Uterus (tissue), 4 donors: ENCODE data around the gene LRP3. TPM values are rescaled to one million over a fixed set of nuclear protein-coding genes. Genes with fewer than 3 reads are reported as not detected.

ENCODE experiments used
- DNase-seq, 2 donors: peaks; one replicate each; pipeline ENCODE4 v3.0.0-alpha.2; 2019 to 2020
- H3K27ac ChIP-seq, 2 donors: fragments of 200-600 bp; sonication (generic); 1 replicate in 1 of 2; 2 replicates in 1 of 2; pipeline ENCODE4 v1.5.1; 2016 to 2018
- H3K27me3 ChIP-seq, 2 donors: fragments of 200-600 bp; sonication (generic); one replicate each; pipeline ENCODE4 v1.5.1; 2018 to 2019; ENCODE audit warnings: control low read depth in 1 of 2
- H3K36me3 ChIP-seq, 2 donors: fragments of 200-600 bp; sonication (generic); one replicate each; pipeline ENCODE4 v1.5.1; 2019; ENCODE audit warnings: control low read depth in 1 of 2
- H3K4me1 ChIP-seq, 2 donors: fragments of 200-600 bp; sonication (generic); one replicate each; pipeline ENCODE4 v1.5.1; 2018 to 2019; ENCODE audit warnings: control low read depth in 1 of 2
- H3K4me3 ChIP-seq, 2 donors: fragments of 200-600 bp; sonication (generic); 1 replicate in 1 of 2; 2 replicates in 1 of 2; pipeline ENCODE4 v1.5.1; 2018 to 2019; ENCODE audit warnings: mild to moderate bottlenecking in 1 of 2
- H3K9me3 ChIP-seq, 2 donors: fragments of 200-600 bp; sonication (generic); one replicate each; pipeline ENCODE4 v1.5.1; 2019; ENCODE audit warnings: control low read depth in 1 of 2
- POLR2A ChIP-seq, 2 donors: fragments of 450-650 bp; IDR thresholded peaks; one replicate each; pipeline ENCODE4 v1.6.1; 2016; ENCODE audit warnings: antibody characterized with exemption in 2 of 2, mild to moderate bottlenecking in 1 of 2, moderate library complexity in 1 of 2
- intact Hi-C: fragments of 100-400 bp; cut with DNase I; formaldehyde crosslinking; loops from one replicate; pipeline ENCODE4 v1.15.1; 2023; ENCODE audit warnings: low total_unique reads
- total RNA-seq, 4 donors: library from RNA; depleted of rRNA in 3 of 4; stranded (reverse); fragments of >200 nt in 3 of 4; gene quantifications; one replicate each; pipeline versions ENCODE4 v1.1.0 to v1.2.4, GENCODE V29; 2014 to 2023
- TF ChIP-seq, protein P1 (sequence below), 4 experiments: fragments of 200-600 bp in 2 of 4; fragments of 450-650 bp in 2 of 4; sonication (generic) in 2 of 4; IDR thresholded peaks; one replicate each; pipeline ENCODE4 v1.5.1; 2016 to 2019; ENCODE audit warnings: antibody characterized with exemption in 4 of 4, mild to moderate bottlenecking in 2 of 4, moderate library complexity in 1 of 4
- donor health status: DM: yes; HTN: yes; CAD: no.

LRP3 gene
- total RNA-seq, 4 donors from 2014 or later: 5.9 to 26.9 (median 23.3) TPM

DNA sequence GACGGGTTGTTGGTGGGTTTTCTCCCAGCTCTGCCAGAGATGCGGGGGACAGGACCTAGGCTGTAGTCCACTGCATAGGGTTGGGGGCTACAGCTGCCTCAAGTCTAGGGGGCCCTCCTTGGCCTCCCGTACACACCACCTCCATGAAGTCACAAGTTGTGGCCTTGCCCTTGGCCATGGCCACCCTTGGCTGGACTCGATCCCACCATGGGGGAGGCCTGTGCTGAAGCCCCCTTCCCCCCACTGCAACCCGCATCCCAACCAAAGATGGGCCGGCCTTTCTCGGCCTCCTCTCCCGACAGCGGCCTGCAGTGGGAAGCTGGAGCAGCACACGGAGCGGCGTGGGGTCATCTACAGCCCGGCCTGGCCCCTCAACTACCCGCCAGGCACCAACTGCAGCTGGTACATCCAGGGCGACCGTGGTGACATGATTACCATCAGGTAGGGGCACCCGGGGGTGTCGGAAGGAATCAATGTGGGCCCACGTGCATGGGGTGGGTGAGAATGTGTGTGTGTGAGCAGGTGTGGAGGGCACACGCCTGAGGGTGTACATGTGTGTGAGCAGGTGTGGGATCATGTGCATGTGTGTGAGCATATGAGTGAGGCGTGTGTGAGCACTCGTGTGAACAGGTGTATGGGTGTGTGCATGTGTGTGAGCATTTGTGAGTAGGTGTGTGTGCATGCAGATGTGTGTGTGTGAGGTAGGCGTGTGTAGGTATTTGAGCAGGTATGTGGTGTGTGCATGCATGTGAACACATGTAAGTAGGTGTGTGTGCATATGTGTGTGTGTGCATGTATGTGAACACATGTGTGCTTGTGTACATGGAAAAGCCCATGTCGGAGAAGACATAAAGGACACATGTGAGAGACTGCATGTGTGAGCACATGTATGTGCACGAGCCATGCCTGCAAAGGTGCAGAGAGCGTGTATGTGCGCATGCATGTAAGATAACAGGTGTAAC lies 8.7 kb downstream of the LRP3 start:
- no peaks in the 10 kb centered on the region for H3K27me3 ChIP-seq
- H3K27ac ChIP-seq: no peak overlapping the region
- H3K4me3 ChIP-seq: no peak overlapping the region
- TF ChIP-seq, protein P1, sequence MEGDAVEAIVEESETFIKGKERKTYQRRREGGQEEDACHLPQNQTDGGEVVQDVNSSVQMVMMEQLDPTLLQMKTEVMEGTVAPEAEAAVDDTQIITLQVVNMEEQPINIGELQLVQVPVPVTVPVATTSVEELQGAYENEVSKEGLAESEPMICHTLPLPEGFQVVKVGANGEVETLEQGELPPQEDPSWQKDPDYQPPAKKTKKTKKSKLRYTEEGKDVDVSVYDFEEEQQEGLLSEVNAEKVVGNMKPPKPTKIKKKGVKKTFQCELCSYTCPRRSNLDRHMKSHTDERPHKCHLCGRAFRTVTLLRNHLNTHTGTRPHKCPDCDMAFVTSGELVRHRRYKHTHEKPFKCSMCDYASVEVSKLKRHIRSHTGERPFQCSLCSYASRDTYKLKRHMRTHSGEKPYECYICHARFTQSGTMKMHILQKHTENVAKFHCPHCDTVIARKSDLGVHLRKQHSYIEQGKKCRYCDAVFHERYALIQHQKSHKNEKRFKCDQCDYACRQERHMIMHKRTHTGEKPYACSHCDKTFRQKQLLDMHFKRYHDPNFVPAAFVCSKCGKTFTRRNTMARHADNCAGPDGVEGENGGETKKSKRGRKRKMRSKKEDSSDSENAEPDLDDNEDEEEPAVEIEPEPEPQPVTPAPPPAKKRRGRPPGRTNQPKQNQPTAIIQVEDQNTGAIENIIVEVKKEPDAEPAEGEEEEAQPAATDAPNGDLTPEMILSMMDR (IDR thresholded peaks at IDR 0.05): no peak
- TF ChIP-seq POLR2A (IDR thresholded peaks at IDR 0.05): no peak
- no peaks in the 10 kb centered on the region for H3K4me1 ChIP-seq
- no peaks in the 10 kb centered on the region for H3K36me3 ChIP-seq
- DNase-seq: no peak
- intact Hi-C loops: no loop called here
- H3K9me3 ChIP-seq: no peaks in the 10 kb centered on the region

DNA sequence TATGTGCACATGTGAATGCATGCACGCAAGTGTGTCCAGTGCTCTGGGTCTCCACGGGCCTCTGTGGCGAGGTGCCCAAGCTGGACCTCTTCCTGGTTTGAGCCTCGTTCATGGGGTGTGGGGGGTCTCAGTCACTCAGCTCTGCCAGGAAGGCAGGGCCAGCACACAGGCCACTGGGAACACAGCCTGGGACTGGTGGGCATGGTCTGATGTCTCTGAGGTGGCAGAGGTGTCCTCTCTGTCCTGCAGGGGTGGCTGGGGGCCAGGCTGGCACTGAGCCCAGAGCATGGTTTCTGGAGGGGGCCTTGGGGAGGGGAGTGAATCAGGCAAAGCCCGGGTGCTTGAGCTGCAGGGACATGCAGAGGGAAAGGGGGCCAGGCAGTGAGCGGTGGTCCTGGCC lies 9.4 kb downstream of the LRP3 start:
- no peaks in the 10 kb centered on the region for H3K36me3 ChIP-seq
- no peaks in the 10 kb centered on the region for H3K27me3 ChIP-seq
- intact Hi-C loops: no loop called here
- no peak overlapping the region for H3K27ac ChIP-seq
- TF ChIP-seq POLR2A (IDR thresholded peaks at IDR 0.05): no peak
- TF ChIP-seq, protein P1 (IDR thresholded peaks at IDR 0.05): no peak
- H3K4me1 ChIP-seq: no peaks in the 10 kb centered on the region
- no peak for DNase-seq
- no peak overlapping the region for H3K4me3 ChIP-seq
- H3K9me3 ChIP-seq: no peaks in the 10 kb centered on the region

DNA sequence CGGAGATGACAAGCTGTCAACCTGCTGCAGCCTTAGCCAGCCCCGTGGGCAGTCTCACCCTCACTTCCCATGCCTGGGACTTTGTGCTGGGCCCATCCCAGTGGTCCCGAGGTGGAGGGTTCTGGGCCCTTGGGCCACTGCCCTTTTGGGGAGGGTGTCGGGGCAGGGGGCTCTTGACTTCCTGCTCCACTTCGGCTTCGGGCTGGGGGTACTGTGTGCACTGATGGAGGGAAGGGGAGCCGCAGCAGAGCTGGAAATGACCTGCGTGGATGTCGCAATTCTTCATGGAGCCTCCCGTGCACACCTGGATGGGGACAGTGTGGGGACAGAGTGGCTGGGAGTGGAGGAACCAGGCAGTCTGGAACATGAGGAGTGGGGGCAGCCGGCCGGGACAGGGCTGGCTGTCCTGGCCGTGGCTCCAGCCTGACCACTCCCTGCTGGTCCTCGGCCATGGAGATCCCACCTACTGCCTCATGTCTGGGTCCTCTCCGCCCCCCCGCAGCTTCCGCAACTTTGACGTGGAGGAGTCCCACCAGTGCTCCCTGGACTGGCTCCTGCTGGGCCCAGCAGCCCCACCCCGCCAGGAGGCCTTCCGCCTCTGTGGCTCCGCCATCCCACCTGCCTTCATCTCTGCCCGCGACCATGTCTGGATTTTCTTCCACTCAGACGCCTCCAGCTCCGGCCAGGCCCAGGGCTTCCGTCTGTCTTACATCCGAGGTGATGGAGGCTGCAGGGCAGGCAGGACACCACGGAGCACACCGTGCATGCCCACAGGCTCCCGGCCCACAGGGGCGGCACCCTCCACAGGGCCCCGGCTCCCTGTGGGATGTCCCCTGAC lies 10.2 kb downstream of the LRP3 start:
- Histone ChIP-seq H3K9me3 (no peaks in the 10 kb centered on the region), H3K4me3 (no peak overlapping the region), H3K27me3 (no peaks in the 10 kb centered on the region), H3K36me3 (no peaks in the 10 kb centered on the region), H3K27ac (no peak overlapping the region), H3K4me1 (no peaks in the 10 kb centered on the region)
- intact Hi-C loops: no loop called here
- DNase-seq: no peak
- TF ChIP-seq, protein P1 (IDR thresholded peaks at IDR 0.05): no peak
- TF ChIP-seq POLR2A (IDR thresholded peaks at IDR 0.05): no peak

DNA sequence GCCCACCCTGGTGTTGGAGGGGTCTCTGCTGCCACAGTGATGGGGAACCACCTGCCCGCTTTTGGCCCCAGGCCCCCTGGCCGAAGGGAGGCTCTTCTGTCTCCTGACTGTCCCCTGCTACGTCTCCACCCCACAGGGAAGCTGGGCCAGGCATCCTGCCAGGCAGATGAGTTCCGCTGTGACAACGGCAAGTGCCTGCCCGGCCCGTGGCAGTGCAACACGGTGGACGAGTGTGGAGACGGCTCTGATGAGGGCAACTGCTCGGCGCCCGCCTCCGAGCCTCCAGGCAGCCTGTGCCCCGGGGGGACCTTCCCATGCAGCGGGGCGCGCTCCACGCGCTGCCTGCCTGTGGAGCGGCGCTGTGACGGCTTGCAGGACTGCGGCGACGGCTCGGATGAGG lies 11.0 kb downstream of the LRP3 start:
- no peaks in the 10 kb centered on the region for H3K36me3 ChIP-seq
- no peak for DNase-seq
- no peaks in the 10 kb centered on the region for H3K4me1 ChIP-seq
- intact Hi-C loops: no loop called here
- H3K4me3 ChIP-seq: no peak overlapping the region
- no peaks in the 10 kb centered on the region for H3K27me3 ChIP-seq
- TF ChIP-seq, protein P1 (IDR thresholded peaks at IDR 0.05): no peak
- no peak for TF ChIP-seq POLR2A (IDR thresholded peaks at IDR 0.05)
- H3K27ac ChIP-seq: no peak overlapping the region
- no peaks in the 10 kb centered on the region for H3K9me3 ChIP-seq
